ENCODE data around the gene GPR32. TPM values are rescaled to one million over a fixed set of nuclear protein-coding genes. Genes with fewer than 3 reads are reported as not detected.
A peak's percentile ranks its signal among the peaks of the same experiment; 100 is the strongest.
"Not testable (repeated sequence)": the region's sequence is repeated elsewhere in the genome, so short reads cannot be mapped to it uniquely, and the experiment has no call there.

The GPR32 gene
- total RNA-seq, 1 donor = not detected

DNA sequence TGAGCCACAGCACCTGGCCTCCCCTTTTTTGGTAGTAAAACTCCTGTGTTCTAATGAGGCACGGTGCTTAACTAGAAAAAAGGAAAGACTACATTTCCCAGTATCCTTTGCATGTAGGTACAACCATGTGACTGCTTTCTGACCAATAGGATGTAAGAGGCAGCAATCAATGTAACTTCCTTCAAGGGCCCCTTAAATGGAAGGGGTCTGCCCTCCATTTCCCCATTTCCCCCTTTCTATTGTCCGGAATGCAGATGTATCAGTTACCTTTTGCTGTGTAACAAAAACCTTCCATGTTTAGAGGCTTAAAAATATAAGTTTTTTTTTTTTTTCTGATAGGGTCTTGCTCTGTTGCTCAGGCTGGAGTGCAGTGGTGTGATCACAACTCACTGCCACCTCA, 2.2 kb downstream of the GPR32 start:
- no peaks in the 10 kb centered on the region for H3K79me2 ChIP-seq (ENCODE audit: insufficient read depth, low read length)
- no peaks in the 10 kb centered on the region for H3K36me3 ChIP-seq (ENCODE audit: insufficient read depth, low read length)
- no peak overlapping the region for H3K4me2 ChIP-seq (ENCODE audit: insufficient read depth, low read length)
- no peak overlapping the region for H3K27ac ChIP-seq (ENCODE audit: low read depth, low read length)
- H2AFZ ChIP-seq (ENCODE audit: low read length) = no peak overlapping the region
- H3K4me1 ChIP-seq (ENCODE audit: insufficient read depth, low read length) = no peaks in the 10 kb centered on the region
- DNase-seq (ENCODE audit: insufficient read length, low spot score, missing footprints) = peak; percentile 80
- H3K4me3 ChIP-seq (ENCODE audit: insufficient read depth, low read length) = no peak overlapping the region
- H4K20me1 ChIP-seq (ENCODE audit: insufficient read depth, low read length) = no peaks in the 10 kb centered on the region
- H3K27me3 ChIP-seq (ENCODE audit: insufficient read depth, low read length) = peaks cover 6% of the 10 kb centered on the region
- TF ChIP-seq, protein P1, sequence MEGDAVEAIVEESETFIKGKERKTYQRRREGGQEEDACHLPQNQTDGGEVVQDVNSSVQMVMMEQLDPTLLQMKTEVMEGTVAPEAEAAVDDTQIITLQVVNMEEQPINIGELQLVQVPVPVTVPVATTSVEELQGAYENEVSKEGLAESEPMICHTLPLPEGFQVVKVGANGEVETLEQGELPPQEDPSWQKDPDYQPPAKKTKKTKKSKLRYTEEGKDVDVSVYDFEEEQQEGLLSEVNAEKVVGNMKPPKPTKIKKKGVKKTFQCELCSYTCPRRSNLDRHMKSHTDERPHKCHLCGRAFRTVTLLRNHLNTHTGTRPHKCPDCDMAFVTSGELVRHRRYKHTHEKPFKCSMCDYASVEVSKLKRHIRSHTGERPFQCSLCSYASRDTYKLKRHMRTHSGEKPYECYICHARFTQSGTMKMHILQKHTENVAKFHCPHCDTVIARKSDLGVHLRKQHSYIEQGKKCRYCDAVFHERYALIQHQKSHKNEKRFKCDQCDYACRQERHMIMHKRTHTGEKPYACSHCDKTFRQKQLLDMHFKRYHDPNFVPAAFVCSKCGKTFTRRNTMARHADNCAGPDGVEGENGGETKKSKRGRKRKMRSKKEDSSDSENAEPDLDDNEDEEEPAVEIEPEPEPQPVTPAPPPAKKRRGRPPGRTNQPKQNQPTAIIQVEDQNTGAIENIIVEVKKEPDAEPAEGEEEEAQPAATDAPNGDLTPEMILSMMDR (IDR thresholded peaks at IDR 0.05; ENCODE audit: extremely low read depth, low read depth, low read length) = no peak
- H3K9me3 ChIP-seq (ENCODE audit: low read depth, low read length) = no peaks in the 10 kb centered on the region

DNA sequence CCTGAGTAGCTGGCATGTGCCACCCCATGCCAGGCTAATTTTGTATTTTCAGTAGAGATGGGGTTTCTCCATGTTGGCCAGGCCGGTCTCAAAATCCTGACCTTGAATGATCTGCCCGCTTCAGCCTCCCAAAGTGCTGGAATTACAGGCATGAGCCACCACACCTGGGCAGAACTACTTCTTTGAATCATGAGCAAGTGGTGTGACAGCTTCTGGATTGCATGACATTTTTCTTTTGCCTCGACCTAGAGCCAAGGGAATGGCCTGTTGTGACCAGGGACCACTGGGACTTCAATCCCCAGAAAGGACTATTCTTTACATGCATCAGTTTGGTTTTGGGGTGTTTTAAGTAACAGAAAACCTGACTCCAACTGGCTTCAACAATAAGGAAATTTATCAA, 2.6 kb downstream of the GPR32 start:
- H3K4me3 ChIP-seq (ENCODE audit: insufficient read depth, low read length); H3K4me1 ChIP-seq (ENCODE audit: insufficient read depth, low read length); H2AFZ ChIP-seq (ENCODE audit: low read length); H3K27ac ChIP-seq (ENCODE audit: low read depth, low read length); DNase-seq (ENCODE audit: insufficient read length, low spot score, missing footprints); H3K9me3 ChIP-seq (ENCODE audit: low read depth, low read length); H3K79me2 ChIP-seq (ENCODE audit: insufficient read depth, low read length); H4K20me1 ChIP-seq (ENCODE audit: insufficient read depth, low read length); H3K4me2 ChIP-seq (ENCODE audit: insufficient read depth, low read length); H3K36me3 ChIP-seq (ENCODE audit: insufficient read depth, low read length): not testable (repeated sequence)
- H3K27me3 ChIP-seq (ENCODE audit: insufficient read depth, low read length) = peaks cover 10% of the 10 kb centered on the region

DNA sequence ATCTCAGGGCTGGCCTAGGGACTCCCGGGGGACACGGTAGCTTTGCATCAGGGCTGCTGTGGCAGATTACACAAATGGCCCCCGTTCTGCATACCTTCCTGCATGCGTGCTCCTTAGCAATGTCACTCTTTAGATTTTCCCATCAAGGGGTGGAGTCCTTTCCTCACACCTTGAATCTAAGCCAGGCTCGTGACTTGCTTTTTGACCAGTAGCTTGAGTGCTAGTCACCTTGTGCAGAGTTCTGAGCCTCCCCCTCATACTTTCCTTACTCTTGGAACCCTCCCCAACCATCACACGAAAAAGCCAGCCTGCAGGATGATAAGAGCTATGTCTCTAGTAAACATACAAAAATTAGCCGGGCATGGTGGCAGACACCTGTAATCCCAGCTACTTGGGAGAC, 3.2 kb downstream of the GPR32 start:
- H3K4me3 ChIP-seq (ENCODE audit: insufficient read depth, low read length); DNase-seq (ENCODE audit: insufficient read length, low spot score, missing footprints); H2AFZ ChIP-seq (ENCODE audit: low read length); H3K27ac ChIP-seq (ENCODE audit: low read depth, low read length); H3K4me2 ChIP-seq (ENCODE audit: insufficient read depth, low read length); H3K36me3 ChIP-seq (ENCODE audit: insufficient read depth, low read length); H3K4me1 ChIP-seq (ENCODE audit: insufficient read depth, low read length); H4K20me1 ChIP-seq (ENCODE audit: insufficient read depth, low read length); H3K79me2 ChIP-seq (ENCODE audit: insufficient read depth, low read length); H3K9me3 ChIP-seq (ENCODE audit: low read depth, low read length): not testable (repeated sequence)
- peaks cover 16% of the 10 kb centered on the region for H3K27me3 ChIP-seq (ENCODE audit: insufficient read depth, low read length)

DNA sequence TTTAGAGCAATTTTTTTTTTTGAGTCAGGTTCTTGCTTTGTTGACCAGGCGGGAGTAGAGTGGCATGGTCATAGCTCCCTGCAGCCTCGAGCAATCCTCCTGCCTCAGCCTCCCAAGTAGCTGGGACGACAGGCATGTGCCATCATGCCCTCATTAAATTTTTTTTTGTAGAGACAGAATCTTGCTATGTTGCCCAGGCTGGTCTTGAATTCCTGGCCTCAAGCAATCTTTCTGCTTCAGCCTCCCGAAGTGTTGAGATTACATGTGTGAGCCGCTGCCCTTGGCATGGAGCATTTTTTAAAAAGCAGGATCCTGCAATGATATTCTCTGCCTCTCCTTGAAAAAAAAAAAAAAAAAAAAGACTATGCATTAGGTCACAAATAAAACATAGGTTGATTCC, 5.9 kb downstream of the GPR32 start:
- no peak overlapping the region for H3K27ac ChIP-seq (ENCODE audit: low read depth, low read length)
- peaks cover 39% of the 10 kb centered on the region for H3K27me3 ChIP-seq (ENCODE audit: insufficient read depth, low read length)
- H3K4me3 ChIP-seq (ENCODE audit: insufficient read depth, low read length) = no peak overlapping the region
- TF ChIP-seq, protein P1 (IDR thresholded peaks at IDR 0.05; ENCODE audit: extremely low read depth, low read depth, low read length) = no peak
- DNase-seq (ENCODE audit: insufficient read length, low spot score, missing footprints) = no peak
- H3K4me2 ChIP-seq (ENCODE audit: insufficient read depth, low read length) = no peak overlapping the region
- no peaks in the 10 kb centered on the region for H4K20me1 ChIP-seq (ENCODE audit: insufficient read depth, low read length)
- H3K36me3 ChIP-seq (ENCODE audit: insufficient read depth, low read length) = no peaks in the 10 kb centered on the region
- no peak overlapping the region for H2AFZ ChIP-seq (ENCODE audit: low read length)
- H3K9me3 ChIP-seq (ENCODE audit: low read depth, low read length) = no peaks in the 10 kb centered on the region
- H3K79me2 ChIP-seq (ENCODE audit: insufficient read depth, low read length) = no peaks in the 10 kb centered on the region
- peaks cover 7% of the 10 kb centered on the region for H3K4me1 ChIP-seq (ENCODE audit: insufficient read depth, low read length)

DNA sequence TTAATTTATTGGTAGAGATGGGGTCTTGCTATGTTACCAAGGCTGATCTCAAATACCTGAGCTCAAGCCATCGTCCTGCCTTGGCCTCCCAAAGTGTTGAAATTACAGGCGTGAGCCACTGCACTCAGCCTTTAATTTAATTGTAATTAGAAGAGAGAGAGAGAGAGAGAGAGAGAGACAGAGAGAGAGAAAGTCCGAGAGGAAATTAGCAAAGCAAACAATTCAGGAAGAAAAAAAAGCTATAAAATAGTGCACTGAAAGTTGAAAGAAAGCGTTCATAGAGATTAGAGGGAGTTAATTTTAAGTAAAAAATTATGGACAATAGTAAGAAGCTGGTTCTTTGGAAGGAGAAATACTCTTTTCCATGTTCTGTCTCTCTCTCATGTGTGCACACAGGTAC, 7.0 kb downstream of the GPR32 start:
- H3K4me2 ChIP-seq (ENCODE audit: insufficient read depth, low read length) = no peak overlapping the region
- peaks cover 9% of the 10 kb centered on the region for H3K4me1 ChIP-seq (ENCODE audit: insufficient read depth, low read length)
- H3K9me3 ChIP-seq (ENCODE audit: low read depth, low read length) = no peaks in the 10 kb centered on the region
- TF ChIP-seq, protein P1 (IDR thresholded peaks at IDR 0.05; ENCODE audit: extremely low read depth, low read depth, low read length) = no peak
- H2AFZ ChIP-seq (ENCODE audit: low read length) = no peak overlapping the region
- H3K27ac ChIP-seq (ENCODE audit: low read depth, low read length) = no peak overlapping the region
- H4K20me1 ChIP-seq (ENCODE audit: insufficient read depth, low read length) = no peaks in the 10 kb centered on the region
- H3K36me3 ChIP-seq (ENCODE audit: insufficient read depth, low read length) = no peaks in the 10 kb centered on the region
- no peak overlapping the region for H3K4me3 ChIP-seq (ENCODE audit: insufficient read depth, low read length)
- peaks cover 47% of the 10 kb centered on the region for H3K27me3 ChIP-seq (ENCODE audit: insufficient read depth, low read length)
- no peaks in the 10 kb centered on the region for H3K79me2 ChIP-seq (ENCODE audit: insufficient read depth, low read length)
- DNase-seq (ENCODE audit: insufficient read length, low spot score, missing footprints) = peak; percentile 73
